ENCODE results near the gene OSBPL3.
A peak's percentile ranks its signal among the peaks of the same experiment; 100 is the strongest.
"Not testable (repeated sequence)": the region's sequence is repeated elsewhere in the genome, so short reads cannot be mapped to it uniquely, and the experiment has no call there.

The OSBPL3 gene

DNA sequence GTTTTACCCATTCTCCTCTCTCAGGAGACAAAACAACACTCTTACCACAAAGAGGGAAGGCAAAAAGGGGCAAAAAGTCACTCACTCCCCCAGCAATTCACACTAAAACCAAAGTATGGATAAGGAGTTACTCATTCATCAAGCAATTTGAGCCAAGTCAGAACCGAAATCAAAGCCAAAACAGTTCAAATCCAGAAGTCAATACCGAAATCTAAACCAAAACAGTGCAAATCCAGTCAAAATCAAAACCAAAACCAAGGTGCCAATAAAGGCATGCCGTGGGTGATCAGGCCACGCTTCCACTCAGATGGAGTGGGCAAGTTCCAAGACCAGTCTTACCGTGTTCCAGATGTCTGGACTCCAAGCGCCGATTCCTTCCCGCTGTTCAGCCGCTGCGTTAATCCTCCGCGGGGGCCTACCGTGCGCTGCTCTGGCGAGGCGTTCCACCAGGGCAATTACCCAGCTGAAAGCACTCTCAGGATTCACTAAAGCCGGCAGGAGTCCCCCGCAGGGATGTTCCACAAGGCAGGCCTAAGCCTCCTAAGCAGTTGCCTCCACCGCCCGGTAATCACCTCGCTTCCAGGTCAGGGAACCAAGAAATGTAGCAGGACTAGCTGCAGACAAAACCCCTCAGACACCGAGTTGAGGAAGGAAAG is 185.1 kb downstream of the OSBPL3 start:
- not testable (repeated sequence) for DNase-seq (ENCODE audit: low read depth in 2 of 2)

DNA sequence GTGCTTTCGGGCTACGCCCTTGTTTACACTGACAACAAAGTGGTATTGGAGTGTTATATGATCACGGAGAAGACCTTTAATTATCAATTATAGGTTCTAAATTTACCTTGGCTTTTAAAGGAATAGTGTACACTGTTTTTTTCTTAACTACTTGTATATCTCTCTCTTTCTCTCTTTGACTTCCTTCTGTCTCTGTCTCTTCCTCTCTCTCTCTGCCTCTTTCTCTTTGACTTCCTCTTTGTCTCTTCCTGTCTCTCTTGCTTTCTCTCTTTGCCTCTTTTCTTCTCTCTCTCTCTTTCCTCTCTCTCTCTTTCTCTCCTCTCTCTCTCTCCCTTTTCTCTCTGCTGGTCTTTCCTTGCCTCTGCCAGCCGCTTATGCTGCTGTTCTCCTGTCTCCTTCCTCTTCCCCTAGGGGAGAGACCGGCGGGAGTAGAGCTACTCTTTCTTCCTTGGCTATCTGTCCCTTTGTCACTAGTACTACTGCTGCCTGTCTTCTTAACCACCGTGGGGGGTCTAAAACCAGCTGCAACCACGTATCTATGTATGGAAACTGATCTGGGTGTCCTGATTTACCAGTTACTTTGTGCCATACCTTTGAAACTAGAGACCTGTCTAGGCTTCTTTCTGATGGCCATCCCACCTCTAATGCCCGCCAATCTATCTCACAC is 185.9 kb downstream of the OSBPL3 start:
- DNase-seq (ENCODE audit: low read depth in 2 of 2) = no peak

- DNase-seq (ENCODE audit: low read depth in 2 of 2) = no peak
Measured at GRCh38 chr7:24788961-24789576, 190.9 kb downstream of the OSBPL3 start.

GRCh38 chr7:24788075-24788474 is 191.9 kb downstream of the OSBPL3 start:
- no peak for DNase-seq (ENCODE audit: low read depth in 2 of 2)

- peak; percentile 6 to 7 for DNase-seq (ENCODE audit: low read depth in 2 of 2)
Measured at GRCh38 chr7:24786941-24787340, 193.0 kb downstream of the OSBPL3 start.

DNA sequence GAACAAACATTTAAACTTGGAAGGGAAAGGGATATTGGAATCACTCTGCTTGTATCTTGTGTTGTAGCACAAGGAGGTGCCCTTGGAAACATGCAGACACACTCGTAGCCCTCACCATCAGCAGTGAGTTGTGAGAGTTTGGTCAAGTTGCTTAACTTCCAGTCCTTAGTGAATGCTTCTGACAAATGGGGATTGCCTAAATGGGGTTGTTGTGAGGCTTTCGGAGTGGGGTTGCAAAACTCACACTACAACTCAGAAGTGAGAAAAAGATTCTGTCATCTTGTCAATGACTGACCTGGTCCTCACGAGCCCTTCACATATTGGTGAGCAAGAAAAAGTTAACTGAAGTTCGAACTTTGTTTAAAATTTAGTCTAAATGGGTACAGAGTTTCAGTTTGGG is 193.7 kb downstream of the OSBPL3 start:
- no peak for DNase-seq (ENCODE audit: low read depth in 2 of 2)

DNA sequence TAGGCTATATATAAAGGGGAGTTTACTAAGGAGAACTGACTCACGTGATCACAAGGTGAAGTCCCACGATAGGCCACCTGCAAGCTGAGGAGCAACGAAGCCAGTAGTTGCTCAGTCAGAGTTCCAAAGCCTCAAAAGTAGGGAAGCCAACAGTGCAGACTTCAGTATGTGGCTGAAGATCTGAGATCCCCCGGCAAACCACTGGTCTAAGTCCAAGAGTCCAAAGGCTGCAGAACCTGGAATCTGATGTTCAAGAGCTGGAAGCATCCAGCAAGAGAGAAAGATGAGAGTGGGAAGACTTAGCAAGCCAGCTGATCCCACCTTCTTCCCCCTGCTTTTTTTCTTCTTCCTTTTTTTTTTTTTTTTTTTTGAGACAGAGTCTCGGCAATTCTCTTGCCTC is 195.7 kb downstream of the OSBPL3 start:
- DNase-seq (ENCODE audit: low read depth in 2 of 2) = no peak

GRCh38 chr7:24783698-24784097 is 196.3 kb downstream of the OSBPL3 start:
- no peak for DNase-seq (ENCODE audit: low read depth in 2 of 2)

DNA sequence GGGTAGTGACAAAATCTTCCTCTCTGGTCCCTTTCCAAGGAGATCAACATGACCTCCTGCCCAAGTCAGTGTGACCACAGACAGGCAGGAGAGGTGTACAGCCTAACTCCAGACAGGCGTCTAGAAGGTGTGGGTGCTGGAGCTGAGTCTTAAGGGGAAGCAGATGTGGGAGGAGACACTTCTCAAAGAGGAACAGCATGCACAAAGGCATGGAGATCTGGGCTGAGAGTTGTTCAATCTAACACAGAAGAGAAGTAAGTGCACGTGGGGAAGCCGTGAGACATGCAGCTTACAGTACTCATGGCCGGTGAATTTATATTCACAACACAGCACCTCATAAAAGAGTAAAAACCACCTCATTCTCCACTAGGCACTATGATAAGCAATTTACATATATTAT is 198.9 kb downstream of the OSBPL3 start:
- DNase-seq (ENCODE audit: low read depth in 2 of 2) = no peak

DNA sequence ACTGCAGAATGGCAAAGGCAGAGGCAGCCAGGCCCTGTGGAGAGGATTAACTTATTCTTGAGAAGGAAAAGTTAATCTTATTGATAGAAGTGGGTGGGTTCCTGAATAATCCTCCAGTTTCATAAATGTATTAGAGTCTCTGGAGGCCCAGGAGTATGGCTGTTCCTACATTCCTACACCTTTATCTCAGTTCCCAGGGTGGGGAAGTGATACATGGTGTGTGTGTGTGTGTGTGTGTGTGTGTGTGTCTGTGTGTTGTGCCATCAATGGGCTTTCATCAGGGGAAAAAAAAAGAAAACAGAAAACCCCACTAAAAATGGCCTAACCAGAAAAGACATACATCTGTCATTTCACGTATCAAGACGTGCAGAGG is 200.7 kb downstream of the OSBPL3 start:
- no peak for DNase-seq (ENCODE audit: low read depth in 2 of 2)

- no peak for DNase-seq (ENCODE audit: low read depth in 2 of 2)
Measured at GRCh38 chr7:24778543-24779282, 201.3 kb downstream of the OSBPL3 start.

- no peak for DNase-seq (ENCODE audit: low read depth in 2 of 2)
Measured at GRCh38 chr7:24777806-24778205, 202.2 kb downstream of the OSBPL3 start.

GRCh38 chr7:24773646-24774045 is 206.3 kb downstream of the OSBPL3 start:
- no peak for DNase-seq (ENCODE audit: low read depth in 2 of 2)

GRCh38 chr7:24769851-24770250 is 210.1 kb downstream of the OSBPL3 start:
- DNase-seq (ENCODE audit: low read depth in 2 of 2) = no peak

- DNase-seq (ENCODE audit: low read depth in 2 of 2) = no peak
Measured at GRCh38 chr7:24769014-24769830, 210.8 kb downstream of the OSBPL3 start.

DNA sequence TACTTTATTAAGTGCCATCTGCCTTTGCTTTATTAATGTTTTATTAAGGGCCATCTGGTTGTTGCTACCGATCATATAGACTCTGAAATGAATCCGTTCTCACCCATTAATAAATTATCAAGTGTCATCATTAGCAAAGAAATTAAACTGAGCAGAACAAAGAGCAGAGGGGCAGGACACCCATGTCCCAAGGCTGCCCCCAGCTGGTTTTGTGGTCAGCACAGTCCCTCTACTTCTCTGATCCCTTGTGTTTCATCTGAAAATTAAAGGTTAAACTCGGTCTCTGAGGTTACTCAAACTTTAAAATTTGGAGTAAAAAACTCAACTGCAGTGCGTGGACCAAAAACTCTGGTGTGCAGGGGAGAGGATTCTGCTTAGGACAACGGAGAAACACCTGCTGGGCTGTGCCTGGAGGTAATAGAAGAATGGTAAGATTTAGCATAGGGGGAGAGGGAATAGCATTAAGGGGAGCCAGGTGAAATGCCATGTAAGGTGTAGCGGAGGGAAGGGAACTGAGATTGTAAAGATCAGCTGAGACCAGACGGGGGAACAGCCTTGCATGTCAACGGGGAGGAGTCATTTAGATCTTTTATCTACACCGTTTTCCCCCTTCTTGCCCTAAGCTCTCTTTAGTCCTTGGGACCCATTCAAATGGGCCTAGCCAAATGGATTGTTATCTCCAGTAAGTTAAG is 212.0 kb downstream of the OSBPL3 start:
- no peak for DNase-seq (ENCODE audit: low read depth in 2 of 2)

DNA sequence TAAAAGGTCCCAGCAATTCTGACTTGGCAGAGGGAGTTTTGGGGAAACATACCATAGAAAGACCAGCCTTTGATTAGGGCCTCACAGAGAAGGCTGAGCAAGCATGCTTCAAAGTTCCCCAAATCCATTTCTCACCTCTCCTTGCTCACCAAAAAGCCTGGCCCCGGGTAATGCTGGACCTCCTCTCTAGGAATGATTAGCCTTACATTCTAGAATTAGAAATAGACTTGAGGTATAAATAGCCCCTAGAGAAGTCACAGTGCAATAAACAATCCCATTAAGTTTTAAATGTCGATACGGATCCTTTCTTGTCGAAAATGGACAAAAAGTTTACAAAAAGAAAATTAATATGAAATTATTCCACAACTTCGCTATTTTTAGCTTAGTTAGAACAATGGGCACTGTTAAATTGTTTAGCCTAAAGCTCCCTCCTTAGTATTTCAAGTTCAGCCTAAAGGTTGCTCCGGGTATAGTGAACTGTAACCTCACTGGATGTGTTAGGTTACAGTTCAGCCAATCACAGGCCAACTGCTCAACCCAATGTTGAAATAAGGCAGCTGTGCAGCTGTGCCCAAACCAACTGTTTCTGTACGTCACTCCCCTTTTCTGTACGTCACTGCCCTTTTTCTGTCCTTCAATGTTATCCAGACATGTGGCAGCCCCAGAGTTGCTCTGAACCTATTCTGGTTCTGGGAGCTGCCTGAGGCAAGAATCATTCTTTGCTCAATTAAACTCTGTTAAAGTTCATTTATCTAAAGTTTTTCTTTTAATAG is 214.8 kb downstream of the OSBPL3 start:
- DNase-seq (ENCODE audit: low read depth in 2 of 2) = no peak

- DNase-seq (ENCODE audit: low read depth in 2 of 2) = no peak
Measured at GRCh38 chr7:24764011-24764410, 216.0 kb downstream of the OSBPL3 start.

DNA sequence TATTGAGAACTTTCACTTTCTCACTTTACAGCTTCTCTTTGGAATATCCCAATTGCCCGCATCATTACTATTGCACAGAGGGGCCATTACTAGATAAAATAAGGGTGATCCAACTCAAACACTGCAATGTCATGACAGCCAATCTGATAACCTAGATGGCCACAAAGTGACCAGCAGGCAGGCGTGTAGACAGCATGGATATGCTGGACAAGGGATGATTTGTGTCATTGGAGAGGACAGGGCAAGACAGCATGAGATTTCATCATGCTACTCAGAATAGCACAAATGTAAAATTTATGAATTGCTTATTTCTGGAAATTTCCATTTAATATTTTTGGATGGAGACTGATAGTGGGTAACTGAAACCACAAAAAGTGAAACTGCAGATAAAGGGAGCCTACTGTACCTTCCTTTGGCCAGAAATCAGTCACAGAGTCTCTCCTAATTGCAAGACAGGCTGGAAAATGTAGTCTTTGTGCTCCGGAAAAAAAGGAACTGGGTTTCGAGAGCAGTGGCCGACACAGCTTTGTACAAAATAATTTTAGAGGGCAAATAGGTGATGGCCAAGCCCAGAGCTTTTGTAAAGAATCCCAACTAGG is 216.6 kb downstream of the OSBPL3 start:
- DNase-seq (ENCODE audit: low read depth in 2 of 2) = no peak

DNA sequence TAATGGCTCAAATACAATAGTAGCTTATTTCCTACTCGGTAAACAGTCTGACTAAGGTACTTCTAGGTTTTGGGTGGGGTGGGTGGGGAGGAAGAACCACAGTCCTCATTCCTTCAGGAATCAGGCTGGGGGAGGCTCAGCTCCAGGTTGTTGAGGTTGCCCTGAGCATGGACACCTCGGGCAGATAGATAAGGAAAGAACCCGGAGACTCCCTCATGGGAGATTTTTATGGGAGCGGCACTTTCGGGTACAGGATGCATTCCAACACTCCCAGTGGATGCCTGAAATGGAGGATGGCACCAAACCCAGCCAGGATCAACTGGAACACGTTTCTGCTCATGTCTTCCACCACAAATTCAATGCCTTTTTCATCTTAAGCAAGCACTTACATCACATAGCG is 217.2 kb downstream of the OSBPL3 start:
- DNase-seq (ENCODE audit: low read depth in 2 of 2) = no peak

Data from stimulated activated CD8-positive, alpha-beta memory T cell treated with anti-CD3 and anti-CD28 coated beads, Interleukin-2, amount 100 ng/mL, for 48 hours (primary cell).